ENCODE measurements around the gene NEK2. TPM values are rescaled to one million over a fixed set of nuclear protein-coding genes. Genes with fewer than 3 reads are reported as not detected.

The NEK2 gene
- total RNA-seq, 1 experiment from 2014 or later, result 17.6 TPM

DNA sequence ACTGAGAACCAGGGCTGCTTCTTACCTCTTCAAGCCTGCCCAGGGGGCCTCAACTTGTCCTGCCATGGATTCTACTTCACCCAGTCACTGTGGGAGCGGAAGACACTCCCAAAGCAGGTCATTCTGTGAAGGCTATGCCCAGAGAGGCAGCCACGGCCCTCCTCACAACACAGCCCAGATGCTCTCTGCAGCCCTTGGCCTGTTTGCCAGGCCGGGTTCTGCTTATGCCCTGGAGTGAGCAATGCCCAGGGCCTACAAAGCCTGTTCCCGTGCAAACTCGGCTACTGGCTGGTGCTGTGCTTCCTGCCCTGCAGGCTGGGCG, 62.7 kb downstream of the NEK2 start:
- H4K20me1 ChIP-seq (ENCODE audit: control insufficient read depth, insufficient read depth, insufficient read length), result no peaks in the 10 kb centered on the region
- no peaks in the 10 kb centered on the region for H3K27me3 Mint-ChIP-seq (ENCODE audit: low read depth)
- H2BK15ac ChIP-seq (ENCODE audit: low read depth, low read length), result no peak overlapping the region
- peaks cover 0 to 14% of the 10 kb centered on the region in 2 experiments; a peak in 2 of 4 replicates for H3K4me1 Mint-ChIP-seq
- H2BK5ac ChIP-seq (ENCODE audit: insufficient read length, low read length), result no peak overlapping the region
- no peaks in the 10 kb centered on the region for H3K9me3 Mint-ChIP-seq
- no peak overlapping the region for H4K8ac ChIP-seq (replicated peaks; ENCODE audit: insufficient read length, low read depth, low read length)
- no peak overlapping the region for H3K4ac ChIP-seq (ENCODE audit: low read depth, low read length)
- H2AK5ac ChIP-seq (ENCODE audit: insufficient read length, low read length), result no peak overlapping the region
- no peaks in the 10 kb centered on the region for H3K36me3 Mint-ChIP-seq (ENCODE audit: insufficient read depth in 1 of 3, low read depth in 3 of 3)
- no peaks in the 10 kb centered on the region for H3K79me1 ChIP-seq (ENCODE audit: insufficient read depth, low read depth, low read length, poor library complexity, severe bottlenecking)
- no peak overlapping the region; a peak in 1 of 7 replicates for H3K27ac Mint-ChIP-seq
- H2BK20ac ChIP-seq (ENCODE audit: low read depth, low read length, poor library complexity, severe bottlenecking), result no peak overlapping the region
- H3K56ac ChIP-seq (ENCODE audit: insufficient read length, low read depth, low read length), result no peak overlapping the region
- no peak overlapping the region for H3K9ac ChIP-seq (ENCODE audit: extremely low read depth, insufficient read length, low read length)
- no peak overlapping the region; the same call in 1 of the 2 replicates for H3K14ac ChIP-seq (ENCODE audit: insufficient read depth, low read length)
- no peaks in the 10 kb centered on the region for H3K9me3 ChIP-seq (ENCODE audit: control insufficient read depth, low read depth, low read length)
- no peak overlapping the region for H3K18ac ChIP-seq (ENCODE audit: insufficient read length, low read depth, low read length)
- H3K4me3 Mint-ChIP-seq, result no peak overlapping the region
- no peaks in the 10 kb centered on the region for H3K4me1 ChIP-seq (ENCODE audit: insufficient read depth, low read length)
- no peak overlapping the region for H4K5ac ChIP-seq (ENCODE audit: insufficient read length, low read depth, low read length)
- H2BK120ac ChIP-seq (ENCODE audit: low read depth, low read length, poor library complexity, severe bottlenecking), result no peak overlapping the region
- H4K91ac ChIP-seq (ENCODE audit: insufficient read length, low read depth, low read length), result no peak overlapping the region
- WGBS (ENCODE audit: extremely low coverage, insufficient read length, low lambda C conversion rate), result no CpG with 5 or more reads among the region's 6 CpGs
- no peaks in the 10 kb centered on the region for H3K27me3 ChIP-seq (ENCODE audit: insufficient read depth, low read length)
- H3K4me2 ChIP-seq (ENCODE audit: insufficient read depth, insufficient read length, low read length), result no peak overlapping the region
- H3K23ac ChIP-seq (ENCODE audit: insufficient read length, low read depth, low read length), result no peak overlapping the region
- H3T11ph ChIP-seq (ENCODE audit: low read length), result no peak overlapping the region
- TF ChIP-seq, protein P1, sequence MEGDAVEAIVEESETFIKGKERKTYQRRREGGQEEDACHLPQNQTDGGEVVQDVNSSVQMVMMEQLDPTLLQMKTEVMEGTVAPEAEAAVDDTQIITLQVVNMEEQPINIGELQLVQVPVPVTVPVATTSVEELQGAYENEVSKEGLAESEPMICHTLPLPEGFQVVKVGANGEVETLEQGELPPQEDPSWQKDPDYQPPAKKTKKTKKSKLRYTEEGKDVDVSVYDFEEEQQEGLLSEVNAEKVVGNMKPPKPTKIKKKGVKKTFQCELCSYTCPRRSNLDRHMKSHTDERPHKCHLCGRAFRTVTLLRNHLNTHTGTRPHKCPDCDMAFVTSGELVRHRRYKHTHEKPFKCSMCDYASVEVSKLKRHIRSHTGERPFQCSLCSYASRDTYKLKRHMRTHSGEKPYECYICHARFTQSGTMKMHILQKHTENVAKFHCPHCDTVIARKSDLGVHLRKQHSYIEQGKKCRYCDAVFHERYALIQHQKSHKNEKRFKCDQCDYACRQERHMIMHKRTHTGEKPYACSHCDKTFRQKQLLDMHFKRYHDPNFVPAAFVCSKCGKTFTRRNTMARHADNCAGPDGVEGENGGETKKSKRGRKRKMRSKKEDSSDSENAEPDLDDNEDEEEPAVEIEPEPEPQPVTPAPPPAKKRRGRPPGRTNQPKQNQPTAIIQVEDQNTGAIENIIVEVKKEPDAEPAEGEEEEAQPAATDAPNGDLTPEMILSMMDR (conservative IDR thresholded peaks at IDR 0.05), result no peak
- no peaks in the 10 kb centered on the region for H3K23me2 ChIP-seq (ENCODE audit: insufficient read length, low read depth, low read length, poor library complexity, severe bottlenecking)
- no peak overlapping the region for H3K27ac ChIP-seq (ENCODE audit: insufficient read length, low read depth, low read length)
- H3K79me2 ChIP-seq (ENCODE audit: insufficient read depth, low read length), result no peaks in the 10 kb centered on the region
- no peak for DNase-seq
- H2BK12ac ChIP-seq (ENCODE audit: insufficient read length, low read depth, low read length), result no peak overlapping the region
- no peak overlapping the region for H2AFZ ChIP-seq (ENCODE audit: low read length)

Other genes starting within 250 kb of the NEK2 start
- 0.07 TPM in 1 of 2 replicates, not detected in the other for gene RD3, start 183.5 kb downstream of the NEK2 start, total RNA-seq (2021)
- gene SLC30A1, start 96.5 kb downstream of the NEK2 start, total RNA-seq (2021), result 17.1 and 17.3 TPM in 2 replicates
- 12.2 and 17.4 TPM in 2 replicates for gene LPGAT1, start 155.1 kb upstream of the NEK2 start, total RNA-seq (2021)